ENCODE data around the gene MRPS31.

DNA sequence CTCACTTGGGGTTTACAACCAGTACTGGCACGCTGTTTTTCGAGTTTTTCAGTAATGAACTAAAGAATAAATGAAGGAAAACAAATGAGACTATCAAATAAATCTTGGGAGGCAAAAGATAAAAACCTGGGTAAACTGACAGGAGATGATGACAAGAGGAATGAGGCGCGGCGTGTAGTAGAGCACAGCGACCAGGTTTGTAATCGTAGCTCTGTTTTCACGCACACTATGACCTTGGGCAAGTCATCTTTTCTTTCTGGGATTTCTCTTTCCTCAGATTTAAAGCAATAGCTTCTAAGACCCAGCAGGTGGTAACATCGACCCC is 419 bp downstream of the MRPS31 start:
- TF ChIP-seq, protein P1, sequence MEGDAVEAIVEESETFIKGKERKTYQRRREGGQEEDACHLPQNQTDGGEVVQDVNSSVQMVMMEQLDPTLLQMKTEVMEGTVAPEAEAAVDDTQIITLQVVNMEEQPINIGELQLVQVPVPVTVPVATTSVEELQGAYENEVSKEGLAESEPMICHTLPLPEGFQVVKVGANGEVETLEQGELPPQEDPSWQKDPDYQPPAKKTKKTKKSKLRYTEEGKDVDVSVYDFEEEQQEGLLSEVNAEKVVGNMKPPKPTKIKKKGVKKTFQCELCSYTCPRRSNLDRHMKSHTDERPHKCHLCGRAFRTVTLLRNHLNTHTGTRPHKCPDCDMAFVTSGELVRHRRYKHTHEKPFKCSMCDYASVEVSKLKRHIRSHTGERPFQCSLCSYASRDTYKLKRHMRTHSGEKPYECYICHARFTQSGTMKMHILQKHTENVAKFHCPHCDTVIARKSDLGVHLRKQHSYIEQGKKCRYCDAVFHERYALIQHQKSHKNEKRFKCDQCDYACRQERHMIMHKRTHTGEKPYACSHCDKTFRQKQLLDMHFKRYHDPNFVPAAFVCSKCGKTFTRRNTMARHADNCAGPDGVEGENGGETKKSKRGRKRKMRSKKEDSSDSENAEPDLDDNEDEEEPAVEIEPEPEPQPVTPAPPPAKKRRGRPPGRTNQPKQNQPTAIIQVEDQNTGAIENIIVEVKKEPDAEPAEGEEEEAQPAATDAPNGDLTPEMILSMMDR (IDR thresholded peaks at IDR 0.05): no peak
- no peak for TF ChIP-seq POLR2A (IDR thresholded peaks at IDR 0.05)
